Measurements from ENCODE around the gene ABCC8. TPM values are rescaled to one million over a fixed set of nuclear protein-coding genes. Genes with fewer than 3 reads are reported as not detected.
A peak's percentile ranks its signal among the peaks of the same experiment; 100 is the strongest.

The ABCC8 gene
- total and polyA plus RNA-seq, 9 of the 15 experiments (the other 6 are each of a cell fraction or from before 2014, with no cell fraction given): not detected

GRCh38 chr11:17353821-17354600 is 122.6 kb downstream of the ABCC8 start (continued):
- no peak for TF ChIP-seq ZNF395 (CRISPR knock-in tag; IDR thresholded peaks at IDR 0.05)
- TF ChIP-seq CCAR2 (IDR thresholded peaks at IDR 0.05; ENCODE audit: low read depth, low read length): no peak
- TF ChIP-seq TGIF2 (CRISPR knock-in tag; IDR thresholded peaks at IDR 0.05): no peak
- TF ChIP-seq THAP12 (CRISPR knock-in tag; IDR thresholded peaks at IDR 0.05): no peak
- TF ChIP-seq ZNF174 (CRISPR knock-in tag; IDR thresholded peaks at IDR 0.05): no peak
- no peak; a peak in 1 of 4 replicates for TF ChIP-seq ZMIZ1 (IDR thresholded peaks at IDR 0.05; ENCODE audit: low read depth in 2 of 2, low read length in 2 of 2)
- no peak for TF ChIP-seq MCM7 (IDR thresholded peaks at IDR 0.05)
- 0 out of 2 replicates have a peak, but pooled peaks have one; percentile 48 for TF ChIP-seq ZBTB40 (IDR thresholded peaks at IDR 0.05)
- TF ChIP-seq ZBTB40 (CRISPR knock-in tag; IDR thresholded peaks at IDR 0.05): no peak
- no peak for TF ChIP-seq SRSF7 (optimal IDR thresholded peaks at IDR 0.05; ENCODE audit: low read depth, low read length)
